ENCODE measurements around the gene AP5B1.
A peak's percentile ranks its signal among the peaks of the same experiment; 100 is the strongest.

AP5B1 gene

GRCh38 chr11:65786786-65787636 lies 6.2 kb upstream of the AP5B1 start, which contains the start of gene OVOL1:
Gene OVOL1, plus strand, starts transcription at chr11:65787063. Its CDS starts 311 bp downstream, at chr11:65787374.
- no peak for DNase-seq (ENCODE audit: low read depth in 1 of 2, low spot score in 1 of 2)

GRCh38 chr11:65786008-65786785 lies 5.4 kb upstream of the AP5B1 start:
- DNase-seq (ENCODE audit: low read depth in 1 of 2, low spot score in 1 of 2), result no peak

- DNase-seq (ENCODE audit: low read depth in 1 of 2, low spot score in 1 of 2), result no peak
Measured at GRCh38 chr11:65785319-65786007, 4.7 kb upstream of the AP5B1 start.

- DNase-seq (ENCODE audit: low read depth in 1 of 2, low spot score in 1 of 2), result no peak
Measured at GRCh38 chr11:65782816-65783228, 2.0 kb upstream of the AP5B1 start.

- DNase-seq (ENCODE audit: low read depth in 1 of 2, low spot score in 1 of 2), result no peak
Measured at GRCh38 chr11:65781962-65782815, 1.4 kb upstream of the AP5B1 start.

GRCh38 chr11:65781152-65781961 lies 581 bp upstream of the AP5B1 start:
- no peak for DNase-seq (ENCODE audit: low read depth in 1 of 2, low spot score in 1 of 2)

- DNase-seq (ENCODE audit: low read depth in 1 of 2, low spot score in 1 of 2), result peak; percentile 55 to 67
Measured at GRCh38 chr11:65779919-65780769, 632 bp downstream of the AP5B1 start.

GRCh38 chr11:65779669-65779918 lies 1.2 kb downstream of the AP5B1 start:
- no peak for DNase-seq (ENCODE audit: low read depth in 1 of 2, low spot score in 1 of 2)

GRCh38 chr11:65778901-65779668 lies 1.7 kb downstream of the AP5B1 start:
- DNase-seq (ENCODE audit: low read depth in 1 of 2, low spot score in 1 of 2), result no peak

GRCh38 chr11:65778431-65778900 lies 2.3 kb downstream of the AP5B1 start:
- DNase-seq (ENCODE audit: low read depth in 1 of 2, low spot score in 1 of 2), result no peak

- DNase-seq (ENCODE audit: low read depth in 1 of 2, low spot score in 1 of 2), result no peak
Measured at GRCh38 chr11:65777821-65778361, 2.9 kb downstream of the AP5B1 start.

GRCh38 chr11:65777241-65777640 lies 3.5 kb downstream of the AP5B1 start:
- DNase-seq (ENCODE audit: low read depth in 1 of 2, low spot score in 1 of 2), result no peak

- DNase-seq (ENCODE audit: low read depth in 1 of 2, low spot score in 1 of 2), result no peak
Measured at GRCh38 chr11:65776710-65777141, 4.0 kb downstream of the AP5B1 start.

- no peak for DNase-seq (ENCODE audit: low read depth in 1 of 2, low spot score in 1 of 2)
Measured at GRCh38 chr11:65776196-65776595, 4.6 kb downstream of the AP5B1 start.

GRCh38 chr11:65774525-65775306 lies 6.1 kb downstream of the AP5B1 start:
- DNase-seq (ENCODE audit: low read depth in 1 of 2, low spot score in 1 of 2), result no peak

- no peak for DNase-seq (ENCODE audit: low read depth in 1 of 2, low spot score in 1 of 2)
Measured at GRCh38 chr11:65773784-65774411, 6.9 kb downstream of the AP5B1 start.

Data from activated CD4-positive, alpha-beta T cell treated with anti-CD3 and anti-CD28 coated beads, Interleukin-2, amount 50 U/mL, for 24 hours (primary cell).